H1 (cell line): ENCODE measurements around the gene TP53I13. TPM values are rescaled to one million over a fixed set of nuclear protein-coding genes. Genes with fewer than 3 reads are reported as not detected.

Source experiments
- CTCF ChIA-PET: fragments of 300-600 bp; sonication (Branson Sonifier 250); formaldehyde crosslinking; loops from one replicate; lab custom pipeline; 2021; ENCODE audit not compliant: partially characterized antibody; lab: Charles Lee
- POLR2A ChIA-PET: fragments of 300-600 bp; sonication (Branson Sonifier 250); formaldehyde crosslinking; loops from one replicate; lab custom pipeline; 2021; ENCODE audit warnings: inconsistent platforms; ENCODE audit not compliant: partially characterized antibody; lab: Charles Lee
- DNase-seq, 2 experiments: peaks; one replicate each; pipeline versions ENCODE4 v3.0.0 to v3.0.0-alpha.2; 2010 to 2022; ENCODE audit warnings: low spot score in 2 of 2, low read depth in 1 of 2, mixed read lengths in 1 of 2
- FAIRE-seq: peaks from 2 replicates; lab custom pipeline; 2011; peaks lifted over from hg19 to GRCh38; lab: Jason Lieb, UNC
- H2AFZ ChIP-seq: 2 replicates; pipeline ENCODE4 v1.8.1; 2012; ENCODE audit warnings: low read length, inconsistent platforms
- H2AK5ac ChIP-seq: 2 replicates; pipeline ENCODE4 v1.6.1; 2013; ENCODE audit warnings: low read depth, low read length
- H2BK120ac ChIP-seq: replicated peaks from 2 replicates; pipeline ENCODE3; 2013; ENCODE audit warnings: low read depth, low read length, inconsistent platforms
- H2BK12ac ChIP-seq: 2 replicates; pipeline ENCODE4 v1.6.1; 2013; ENCODE audit warnings: low read depth, low read length
- H2BK15ac ChIP-seq: 2 replicates; pipeline ENCODE4 v1.6.1; 2013; ENCODE audit warnings: low read length
- H2BK20ac ChIP-seq: 2 replicates; pipeline ENCODE4 v1.6.1; 2013; ENCODE audit warnings: low read length
- H2BK5ac ChIP-seq: 2 replicates; pipeline ENCODE4 v1.6.1; 2013; ENCODE audit warnings: low read depth, low read length
- H3K14ac ChIP-seq: 2 replicates; pipeline ENCODE4 v1.6.1; 2013; ENCODE audit warnings: inconsistent platforms; ENCODE audit not compliant: insufficient read length
- H3K18ac ChIP-seq: 2 replicates; pipeline ENCODE4 v1.6.1; 2013; ENCODE audit warnings: low read length; ENCODE audit errors: extremely low read depth
- H3K23ac ChIP-seq: 2 replicates; pipeline ENCODE4 v1.6.1; 2013; ENCODE audit warnings: inconsistent platforms; ENCODE audit not compliant: insufficient read length
- H3K23me2 ChIP-seq: 2 replicates; pipeline ENCODE4 v1.6.1; 2013; ENCODE audit warnings: low read depth, low read length
- H3K27ac ChIP-seq: 2 replicates; pipeline ENCODE4 v1.6.1; 2011; ENCODE audit warnings: low read depth, low read length, inconsistent platforms
- H3K27me3 ChIP-seq, 4 experiments: replicated peaks in 1 of 4; 1 replicate in 1 of 4; 2 replicates in 3 of 4; pipeline versions ENCODE4 v1.6.1 to v1.8.1; 2011 to 2013; ENCODE audit warnings: low read length in 3 of 4, mild to moderate bottlenecking in 3 of 4, inconsistent platforms in 2 of 4, mixed read lengths in 2 of 4, moderate library complexity in 1 of 4; ENCODE audit not compliant: control insufficient read depth in 3 of 4, insufficient read depth in 3 of 4; ENCODE audit errors: extremely low read depth in 1 of 4
- H3K36me3 ChIP-seq, 4 experiments: 2 replicates each; pipeline versions ENCODE4 v1.6.1 to v1.8.1; 2011 to 2013; ENCODE audit warnings: mild to moderate bottlenecking in 4 of 4, low read length in 3 of 4, moderate library complexity in 2 of 4, control low read depth in 1 of 4, inconsistent platforms in 1 of 4; ENCODE audit not compliant: insufficient read depth in 4 of 4, control insufficient read depth in 2 of 4
- H3K4ac ChIP-seq: replicated peaks from 2 replicates; pipeline ENCODE3; 2013; ENCODE audit warnings: low read length, low read depth, mixed read lengths, inconsistent platforms; ENCODE audit not compliant: insufficient read length
- H3K4me1 ChIP-seq, 4 experiments: replicated peaks in 1 of 4; 1 replicate in 1 of 4; 2 replicates in 3 of 4; pipeline versions ENCODE4 v1.6.1 to v1.8.1; 2011 to 2013; ENCODE audit warnings: low read length in 3 of 4, inconsistent platforms in 2 of 4, mixed read lengths in 1 of 4; ENCODE audit not compliant: insufficient read depth in 4 of 4, control insufficient read depth in 3 of 4
- H3K4me2 ChIP-seq, 2 experiments: 2 replicates each; pipeline versions ENCODE4 v1.6.1 to v1.8.1; 2011 to 2013; ENCODE audit warnings: low read depth in 2 of 2, low read length in 2 of 2, control low read depth in 1 of 2, inconsistent platforms in 1 of 2, mild to moderate bottlenecking in 1 of 2; ENCODE audit not compliant: insufficient read depth in 1 of 2
- H3K4me3 ChIP-seq, 4 experiments: fragments of 200-600, 300-600 bp in 1 of 4; sonication (generic), shearing (Covaris generic), sonication (Bioruptor Twin) in 1 of 4; 2 replicates each; pipeline versions ENCODE4 v1.5.1 to v1.8.1; 2011 to 2016; ENCODE audit warnings: low read length in 4 of 4, low read depth in 3 of 4, control low read depth in 2 of 4, inconsistent platforms in 2 of 4, mild to moderate bottlenecking in 2 of 4, mixed read lengths in 1 of 4, moderate library complexity in 1 of 4; ENCODE audit not compliant: insufficient read depth in 2 of 4; ENCODE audit errors: extremely low read depth in 1 of 4
- H3K56ac ChIP-seq: replicated peaks from 2 replicates; pipeline ENCODE3; 2013; ENCODE audit warnings: low read depth, mild to moderate bottlenecking, mixed read lengths, low read length, inconsistent platforms; ENCODE audit not compliant: insufficient read length
- H3K79me1 ChIP-seq: 2 replicates; pipeline ENCODE4 v1.6.1; 2013; ENCODE audit warnings: low read depth, low read length, control low read depth
- H3K79me2 ChIP-seq, 2 experiments: 2 replicates each; pipeline versions ENCODE4 v1.6.1 to v1.8.1; 2012 to 2013; ENCODE audit warnings: low read length in 2 of 2, mild to moderate bottlenecking in 2 of 2, inconsistent platforms in 1 of 2; ENCODE audit not compliant: insufficient read depth in 2 of 2, control insufficient read depth in 1 of 2
- H3K9ac ChIP-seq, 4 experiments: replicated peaks in 1 of 4; 1 replicate in 1 of 4; 2 replicates in 3 of 4; pipeline versions ENCODE4 v1.6.1 to v1.8.1; 2011 to 2013; ENCODE audit warnings: low read depth in 3 of 4, low read length in 3 of 4, control low read depth in 2 of 4, mild to moderate bottlenecking in 2 of 4, moderate library complexity in 2 of 4, inconsistent platforms in 1 of 4; ENCODE audit errors: extremely low read depth in 1 of 4
- H3K9me3 ChIP-seq, 2 experiments: 2 replicates each; pipeline versions ENCODE4 v1.6.1 to v1.8.1; 2012 to 2013; ENCODE audit warnings: mild to moderate bottlenecking in 2 of 2, moderate library complexity in 2 of 2, control low read depth in 1 of 2, inconsistent platforms in 1 of 2, low read depth in 1 of 2, low read length in 1 of 2, mixed read lengths in 1 of 2; ENCODE audit not compliant: insufficient read depth in 2 of 2
- H4K20me1 ChIP-seq, 2 experiments: replicated peaks in 1 of 2; 2 replicates each; pipeline versions ENCODE3 to v1.8.1; 2011 to 2013; ENCODE audit warnings: inconsistent platforms in 2 of 2, low read length in 2 of 2, mild to moderate bottlenecking in 1 of 2; ENCODE audit not compliant: insufficient read depth in 2 of 2, control insufficient read depth in 1 of 2
- H4K5ac ChIP-seq: 2 replicates; pipeline ENCODE4 v1.6.1; 2013; ENCODE audit warnings: low read length, low read depth, mixed read lengths, inconsistent platforms; ENCODE audit not compliant: insufficient read length
- H4K8ac ChIP-seq: 2 replicates; pipeline ENCODE4 v1.8.0; 2013; ENCODE audit warnings: mild to moderate bottlenecking, moderate library complexity, low read length, inconsistent platforms; ENCODE audit not compliant: insufficient read depth; ENCODE audit errors: extremely low read depth
- H4K91ac ChIP-seq: replicated peaks from 2 replicates; pipeline ENCODE3; 2013; ENCODE audit warnings: low read length, mixed read lengths, inconsistent platforms; ENCODE audit not compliant: insufficient read length
- CHD2 ChIP-seq: IDR thresholded peaks from 2 replicates; pipeline ENCODE4 v1.6.1; 2012; ENCODE audit warnings: low read length, improper control_type of control experiment
- RNF2 ChIP-seq: fragments of 200-900, 300-1000 bp; sonication (generic); IDR thresholded peaks from 2 replicates; pipeline ENCODE4 v1.7.1; 2016; ENCODE audit warnings: borderline replicate concordance, low read depth, mild to moderate bottlenecking, antibody characterized with exemption, low read length; ENCODE audit not compliant: poor library complexity, severe bottlenecking; ENCODE audit errors: missing control alignments
- SIN3A ChIP-seq, 2 experiments: IDR thresholded peaks in 1 of 2; conservative IDR thresholded peaks in 1 of 2; 2 replicates each; pipeline ENCODE4 v1.6.1; 2011 to 2012; ENCODE audit warnings: low read length in 2 of 2, improper control_type of control experiment in 1 of 2, low read depth in 1 of 2, mild to moderate bottlenecking in 1 of 2
- SP1 ChIP-seq: IDR thresholded peaks from 2 replicates; pipeline ENCODE4 v1.6.1; 2011; ENCODE audit warnings: low read depth, low read length
- WGBS, 2 experiments: shearing (Covaris generic) in 1 of 2; methylation state at CpG; one replicate each; pipeline versions ENCODE4 v1.1.6 to v1.1.7; 2013 to 2015; ENCODE audit warnings: low lambda C conversion rate in 2 of 2, mixed read lengths in 2 of 2, inconsistent platforms in 1 of 2, low coverage in 1 of 2, missing lambda C conversion rate in 1 of 2; ENCODE audit not compliant: insufficient replicate concordance in 2 of 2, insufficient coverage in 1 of 2, insufficient read length in 1 of 2; ENCODE audit errors: extremely low coverage in 1 of 2, missing lambda C conversion rate in 1 of 2; 5-methylcytosine and 5-hydroxymethylcytosine counted together
- long read RNA-seq, 2 experiments: library from RNA in 1 of 2; library from capped mRNA in 1 of 2; stranded (forward); transcript quantifications; one replicate each; pipeline ENCODE4 v2.0.0, GENCODE V29; 2021; ENCODE audit warnings: inconsistent platforms in 1 of 2
- polyA minus RNA-seq, 3 experiments: library from RNA; depleted of rRNA, polyadenylated mRNA; stranded (reverse); fragments of >200 nt; gene quantifications; 1 replicate in 2 of 3; 2 replicates in 1 of 3; pipeline ENCODE4 v1.2.3, GENCODE V29; 2011
- polyA plus RNA-seq, 7 experiments: library from polyadenylated mRNA; depleted of rRNA in 3 of 7; stranded (reverse) in 5 of 7; unstranded in 2 of 7; fragments of >200 nt in 5 of 7; fragments of 200-250 nt in 2 of 7; gene quantifications; 1 replicate in 5 of 7; 2 replicates in 1 of 7; 4 replicates in 1 of 7; pipeline versions ENCODE4 v1.2.1 to v1.2.3, GENCODE V29; 2011 to 2013; ENCODE audit warnings: missing spikeins in 2 of 7, mixed read lengths in 2 of 7
- total RNA-seq: library from RNA; stranded (reverse); fragmentation: NEBNext Ultra II Directional; extraction: Animal tissue kit (Norgen Biotek cat#: 25700); gene quantifications from 2 replicates; pipeline ENCODE4 v1.2.1, GENCODE V29; 2021

Gene TP53I13, protein sequence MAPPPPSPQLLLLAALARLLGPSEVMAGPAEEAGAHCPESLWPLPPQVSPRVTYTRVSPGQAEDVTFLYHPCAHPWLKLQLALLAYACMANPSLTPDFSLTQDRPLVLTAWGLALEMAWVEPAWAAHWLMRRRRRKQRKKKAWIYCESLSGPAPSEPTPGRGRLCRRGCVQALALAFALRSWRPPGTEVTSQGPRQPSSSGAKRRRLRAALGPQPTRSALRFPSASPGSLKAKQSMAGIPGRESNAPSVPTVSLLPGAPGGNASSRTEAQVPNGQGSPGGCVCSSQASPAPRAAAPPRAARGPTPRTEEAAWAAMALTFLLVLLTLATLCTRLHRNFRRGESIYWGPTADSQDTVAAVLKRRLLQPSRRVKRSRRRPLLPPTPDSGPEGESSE
- total RNA-seq (21.1 and 22.4 TPM in 2 replicates), polyA plus RNA-seq (2011; rRNA removed) (35.7 and 42.6 TPM in 2 replicates), polyA minus RNA-seq (2011; rRNA and poly(A)+ RNA removed) (6.4 and 7.7 TPM in 2 replicates)
- polyA plus RNA-seq (2011; cell fraction: cytosol; rRNA removed), result 33.3 TPM
- polyA plus RNA-seq (2011; cell fraction: nucleus; rRNA removed), result 97.5 TPM
- polyA plus RNA-seq (2012, experiment 1 of 2), result 13.5 to 25.6 TPM (median 22.3 TPM) in 4 replicates
- 20.0 TPM for polyA plus RNA-seq (2012, experiment 2 of 2)
- polyA plus RNA-seq (2013, experiment 1 of 2), result 26.9 TPM
- 24.1 TPM for polyA plus RNA-seq (2013, experiment 2 of 2)
- 15.0 TPM for polyA minus RNA-seq (2011; cell fraction: cytosol; rRNA and poly(A)+ RNA removed)
- 31.3 TPM for polyA minus RNA-seq (2011; cell fraction: nucleus; rRNA and poly(A)+ RNA removed)
- long read RNA-seq, experiment 1, transcript TP53I13-201 (7 exons, 1,530 nt), result major isoform, 10 of 21 reads
- long read RNA-seq, experiment 1, partial matches to known transcripts, result 9 of 21 reads
- long read RNA-seq, experiment 1, other reads (novel, unspliced or antisense), result 1 of 21 reads
- long read RNA-seq, experiment 2, partial matches to known transcripts, result 0 of 1 reads
- long read RNA-seq, experiment 2, other reads (novel, unspliced or antisense), result 1 of 1 reads

DNA sequence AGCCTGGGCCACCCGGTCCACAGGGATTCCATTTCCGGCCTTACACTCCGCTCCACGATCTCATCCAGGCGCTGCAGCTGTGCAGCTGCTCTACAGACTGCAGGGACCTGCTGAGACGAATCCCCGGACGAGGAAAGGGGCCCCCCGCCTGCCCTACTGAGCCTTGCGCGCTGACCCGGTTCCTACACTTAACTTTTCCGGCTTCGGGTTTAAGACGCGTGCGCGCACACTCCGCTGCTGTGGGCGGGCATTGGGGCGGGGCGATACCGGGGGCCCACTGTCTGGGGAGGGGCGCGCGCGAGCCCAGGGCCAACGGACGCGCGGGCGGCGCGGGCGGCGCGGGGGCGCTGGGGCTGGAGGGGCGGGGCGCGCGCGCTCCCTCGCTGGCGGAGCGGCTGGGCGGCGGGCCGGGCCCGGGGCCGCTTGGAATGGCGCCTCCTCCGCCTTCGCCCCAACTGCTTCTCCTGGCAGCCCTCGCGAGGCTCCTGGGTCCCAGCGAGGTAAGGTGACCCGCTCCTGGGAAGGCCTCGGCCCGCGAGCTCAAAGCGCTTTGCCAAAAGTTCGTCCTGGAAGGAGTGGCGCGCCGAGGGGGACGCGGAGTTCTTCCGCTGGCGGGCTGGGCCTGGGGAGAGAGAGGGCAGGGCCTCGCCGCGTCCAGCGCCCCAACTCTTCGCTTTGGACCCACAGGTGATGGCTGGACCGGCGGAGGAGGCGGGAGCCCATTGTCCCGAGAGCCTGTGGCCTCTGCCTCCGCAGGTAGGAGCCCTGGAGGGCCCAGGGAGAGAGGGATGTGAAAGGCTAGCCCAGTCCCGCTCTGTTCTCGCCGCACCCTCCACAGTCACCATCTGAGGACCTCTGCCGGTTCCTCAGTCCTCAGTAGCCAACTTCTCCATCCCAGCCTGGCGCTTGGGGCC, at the start of gene TP53I13:
TSS of gene TP53I13 (plus strand) at position 371 of the 914 bp plus-strand sequence. CDS start at position 429, 58 bp downstream.
- Histone ChIP-seq H2AFZ (peak within 1 kb of the TSS; percentile 96), H3K14ac (no peak within 1 kb of the TSS), H2BK120ac (no peak within 1 kb of the TSS), H2BK20ac (no peak within 1 kb of the TSS; the same call in 1 of the 2 replicates), H3K27ac (no peak within 1 kb of the TSS), H3K79me2 (no peaks in the 10 kb centered on the region), H4K8ac (peak within 1 kb of the TSS; percentile 83), H3K9me3 (no peaks in the 10 kb centered on the region), H3K56ac (peak within 1 kb of the TSS; percentile 9), H2AK5ac (no peak within 1 kb of the TSS; the same call in 1 of the 2 replicates), H3K23ac (no peak within 1 kb of the TSS), H3K4me2 (peak within 1 kb of the TSS; percentile 84 to 93), H3K4me3 (peak within 1 kb of the TSS; percentile 66 to 76 (median 72)), H3K79me1 (no peaks in the 10 kb centered on the region), H3K36me3 (no peaks in the 10 kb centered on the region), H4K20me1 (peaks cover 1 to 2% of the 10 kb centered on the region in 2 experiments), H2BK12ac (0 out of 2 replicates have a peak within 1 kb of the TSS, but pooled peaks have one; percentile 9), H2BK15ac (0 out of 2 replicates have a peak within 1 kb of the TSS, but pooled peaks have one; percentile 81), H2BK5ac (peak within 1 kb of the TSS; percentile 66; the same call in 1 of the 2 replicates), H3K4ac (peak within 1 kb of the TSS; percentile 55), H3K27me3 (peaks cover 11 to 48% (median 34%) of the 10 kb centered on the region in 4 experiments), H4K91ac (peak within 1 kb of the TSS; percentile 34), H4K5ac (peak within 1 kb of the TSS; percentile 79), H3K4me1 (peaks cover 6 to 15% (median 11%) of the 10 kb centered on the region in 4 experiments; a peak in 6 of 7 replicates), H3K9ac (peak within 1 kb of the TSS in 3 of 4 experiments; percentile 42 to 45 (median 44); a peak in 6 of 7 replicates), H3K23me2 (peaks cover 27% of the 10 kb centered on the region), H3K18ac (peak within 1 kb of the TSS; percentile 90)
- POLR2A ChIA-PET, result interaction anchor here (0.6 to 2.0 kb wide), 12 partner anchors 10 to 274 kb away, joined by 3 to 7 read pairs (median 4); partner anchors contain the start of genes ANKRD13B and NUFIP2
- 2% methylated on average over 37 of the region's 85 CpGs; no CpG with 5 or more reads in 1 of the 2 experiments for WGBS, 2 experiments
- no peak for FAIRE-seq
- DNase-seq, result peak in 1 of 2 experiments; percentile 87
- CTCF ChIA-PET, result interaction anchor here (0.6 to 15.3 kb wide), 11 partner anchors 11 to 198 kb away, joined by 3 to 167 read pairs (median 4); partner anchors contain the start of genes ANKRD13B and CORO6
- TF ChIP-seq SIN3A (conservative IDR thresholded peaks at IDR 0.05 in 1 of 2, IDR thresholded peaks at IDR 0.05 in 1 of 2; ENCODE audit: low read depth in 1 of 2, low read length in 2 of 2) (0 out of 4 replicates have a peak, but pooled peaks of 1 of the 2 experiments have one; percentile 31), RNF2 (peak; percentile 1), SP1 (no peak), CHD2 (0 out of 2 replicates have a peak, but pooled peaks have one; percentile 60)
